Keratinocyte (primary cell): ENCODE data around the gene CDKAL1.

ENCODE experiments used
- EZH2 ChIP-seq: IDR thresholded peaks from one replicate; pipeline ENCODE4 v1.6.1; 2012; ENCODE audit warnings: inconsistent platforms, mild to moderate bottlenecking, low read length, moderate library complexity
- TF ChIP-seq, protein P1 (sequence below), 3 experiments: IDR thresholded peaks in 1 of 3; conservative IDR thresholded peaks in 1 of 3; optimal IDR thresholded peaks in 1 of 3; 2 replicates in 2 of 3; 3 replicates in 1 of 3; pipeline versions ENCODE3 to v1.5.1; 2011; ENCODE audit warnings: low read length in 3 of 3, mild to moderate bottlenecking in 3 of 3, moderate library complexity in 2 of 3, control low read depth in 1 of 3, inconsistent platforms in 1 of 3; ENCODE audit not compliant: insufficient read depth in 2 of 3; ENCODE audit errors: extremely low read depth in 1 of 3

DNA sequence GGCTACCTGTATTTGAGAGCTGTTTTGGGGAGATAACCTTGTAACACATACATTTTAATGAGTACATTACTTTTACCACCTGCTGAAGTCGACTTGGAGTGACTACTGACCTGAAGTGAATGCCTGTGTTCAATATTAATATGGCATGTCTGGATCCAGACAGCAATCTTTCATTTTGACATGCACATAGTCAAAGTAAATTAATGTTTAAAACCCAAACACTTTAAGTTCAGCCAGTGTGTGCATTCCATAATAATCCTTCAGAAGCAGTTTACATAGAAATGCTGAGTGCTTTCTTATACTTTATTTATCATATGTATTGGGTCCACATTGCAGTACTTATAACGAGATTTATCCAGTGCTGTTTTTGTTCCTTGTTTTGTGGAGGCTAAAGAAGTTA, 38.0 kb downstream of the CDKAL1 start:
- TF ChIP-seq, protein P1, sequence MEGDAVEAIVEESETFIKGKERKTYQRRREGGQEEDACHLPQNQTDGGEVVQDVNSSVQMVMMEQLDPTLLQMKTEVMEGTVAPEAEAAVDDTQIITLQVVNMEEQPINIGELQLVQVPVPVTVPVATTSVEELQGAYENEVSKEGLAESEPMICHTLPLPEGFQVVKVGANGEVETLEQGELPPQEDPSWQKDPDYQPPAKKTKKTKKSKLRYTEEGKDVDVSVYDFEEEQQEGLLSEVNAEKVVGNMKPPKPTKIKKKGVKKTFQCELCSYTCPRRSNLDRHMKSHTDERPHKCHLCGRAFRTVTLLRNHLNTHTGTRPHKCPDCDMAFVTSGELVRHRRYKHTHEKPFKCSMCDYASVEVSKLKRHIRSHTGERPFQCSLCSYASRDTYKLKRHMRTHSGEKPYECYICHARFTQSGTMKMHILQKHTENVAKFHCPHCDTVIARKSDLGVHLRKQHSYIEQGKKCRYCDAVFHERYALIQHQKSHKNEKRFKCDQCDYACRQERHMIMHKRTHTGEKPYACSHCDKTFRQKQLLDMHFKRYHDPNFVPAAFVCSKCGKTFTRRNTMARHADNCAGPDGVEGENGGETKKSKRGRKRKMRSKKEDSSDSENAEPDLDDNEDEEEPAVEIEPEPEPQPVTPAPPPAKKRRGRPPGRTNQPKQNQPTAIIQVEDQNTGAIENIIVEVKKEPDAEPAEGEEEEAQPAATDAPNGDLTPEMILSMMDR (optimal IDR thresholded peaks at IDR 0.05 in 1 of 3, IDR thresholded peaks at IDR 0.05 in 1 of 3, conservative IDR thresholded peaks at IDR 0.05 in 1 of 3; ENCODE audit: extremely low read depth in 1 of 3, insufficient read depth in 2 of 3, low read length in 3 of 3) = no peak
- TF ChIP-seq EZH2 = no peak
